GM12878 (cell line): ENCODE measurements around the gene RAPGEF4. TPM values are rescaled to one million over a fixed set of nuclear protein-coding genes. Genes with fewer than 3 reads are reported as not detected.
"Not testable (repeated sequence)": the region's sequence is repeated elsewhere in the genome, so short reads cannot be mapped to it uniquely, and the experiment has no call there.

Experiments
- ATAC-seq: fragments of 200-7000 bp; cut with Tn5 transposase; 3 replicates; pipeline ENCODE4 v1.9.1; 2020; ENCODE audit warnings: mild to moderate bottlenecking, moderate library complexity
- BruUV-seq: library from RNA; stranded (reverse); fragments of 400-500 nt; replicated peaks from 2 replicates; lab custom pipeline; 2021; lab: Mats Ljungman, UMichigan
- CTCF ChIA-PET: fragments of 300-600 bp; sonication (Branson Sonifier 250); formaldehyde crosslinking; extraction: SDS; loops from one replicate; lab custom pipeline; 2021; ENCODE audit warnings: inconsistent platforms; lab: Yijun Ruan, JAX
- POLR2A ChIA-PET: fragments of 350-600 bp; formaldehyde crosslinking; extraction: SDS; loops from one replicate; lab custom pipeline; 2021; ENCODE audit warnings: inconsistent platforms; lab: Charles Lee
- RAD21 ChIA-PET: fragments of 300-600 bp; sonication (Branson Sonifier 250); formaldehyde crosslinking; loops from one replicate; lab custom pipeline; 2023; ENCODE audit warnings: antibody characterized with exemption; ENCODE audit not compliant: unreplicated experiment; lab: Charles Lee
- SMC1A ChIA-PET: fragments of 300-600 bp; sonication (Branson Sonifier 250); formaldehyde crosslinking; loops from one replicate; lab custom pipeline; 2023; ENCODE audit not compliant: unreplicated experiment, uncharacterized antibody; lab: Charles Lee
- DNase-seq: peaks from one replicate; pipeline ENCODE4 v3.0.0-alpha.2; 2011; ENCODE audit warnings: low read depth, low spot score
- FAIRE-seq: peaks from 3 replicates; lab custom pipeline; 2011; peaks lifted over from hg19 to GRCh38; lab: Jason Lieb, UNC
- H2AFZ ChIP-seq: 2 replicates; pipeline ENCODE4 v1.6.0; 2011; ENCODE audit warnings: low read depth, low read length, control low read depth; ENCODE audit not compliant: control insufficient read depth
- H3K27ac ChIP-seq: 2 replicates; pipeline ENCODE4 v1.5.1; 2011; ENCODE audit warnings: control low read depth; ENCODE audit not compliant: control insufficient read depth, insufficient read depth
- H3K27me3 ChIP-seq, 2 experiments: replicated peaks in 1 of 2; 2 replicates each; pipeline versions ENCODE4 v1.6.0 to v1.6.1; 2011; ENCODE audit warnings: low read length in 1 of 2; ENCODE audit not compliant: control insufficient read depth in 2 of 2, insufficient read depth in 2 of 2
- H3K36me3 ChIP-seq, 2 experiments: 2 replicates each; pipeline ENCODE4 v1.5.1; 2011; ENCODE audit warnings: low read length in 1 of 2; ENCODE audit not compliant: control insufficient read depth in 2 of 2, insufficient read depth in 2 of 2
- H3K4me1 ChIP-seq: 2 replicates; pipeline ENCODE4 v1.6.1; 2011; ENCODE audit warnings: mild to moderate bottlenecking, low read length, moderate library complexity, mixed read lengths; ENCODE audit not compliant: control insufficient read depth, insufficient read depth
- H3K4me2 ChIP-seq: 2 replicates; pipeline ENCODE4 v1.6.0; 2011; ENCODE audit warnings: control low read depth; ENCODE audit not compliant: control insufficient read depth, insufficient read depth
- H3K4me3 ChIP-seq: fragments of 200-600 bp; sonication (generic); 2 replicates; pipeline ENCODE4 v1.5.1; 2016
- H3K79me2 ChIP-seq: 2 replicates; pipeline ENCODE4 v1.6.0; 2011; ENCODE audit warnings: low read length; ENCODE audit not compliant: control insufficient read depth, insufficient read depth
- H3K9ac ChIP-seq: 2 replicates; pipeline ENCODE4 v1.8.0; 2011; ENCODE audit warnings: low read length, control low read depth, mixed read lengths; ENCODE audit not compliant: control insufficient read depth, insufficient read depth
- H3K9me3 ChIP-seq: replicated peaks from 3 replicates; pipeline ENCODE4 v1.5.1; 2011; ENCODE audit warnings: mild to moderate bottlenecking, low read length; ENCODE audit not compliant: control insufficient read depth, insufficient read depth
- H4K20me1 ChIP-seq: 2 replicates; pipeline ENCODE4 v1.6.0; 2011; ENCODE audit not compliant: control insufficient read depth, insufficient read depth
- ATF3 ChIP-seq: IDR thresholded peaks from 2 replicates; pipeline ENCODE4 v1.6.1; 2011; ENCODE audit warnings: low read depth, mild to moderate bottlenecking, low read length, moderate library complexity, borderline replicate concordance; ENCODE audit errors: extremely low read depth
- BCLAF1 ChIP-seq: fragments of 450-650 bp; IDR thresholded peaks from 2 replicates; pipeline ENCODE4 v1.6.1; 2017; ENCODE audit warnings: antibody characterized with exemption, mild to moderate bottlenecking, moderate library complexity
- HDGF ChIP-seq: fragments of 450-650 bp; IDR thresholded peaks from 2 replicates; pipeline ENCODE4 v1.6.1; 2016; ENCODE audit warnings: antibody characterized with exemption
- MAX ChIP-seq: IDR thresholded peaks from 2 replicates; pipeline ENCODE4 v1.6.1; 2012; ENCODE audit warnings: low read depth, low read length, improper control_type of control experiment
- RELA ChIP-seq: fragments of 450-650 bp; IDR thresholded peaks from 2 replicates; pipeline ENCODE4 v1.8.0; 2014; ENCODE audit warnings: borderline replicate concordance; ENCODE audit not compliant: partially characterized antibody
- RUNX3 ChIP-seq: IDR thresholded peaks from 2 replicates; pipeline ENCODE4 v1.6.1; 2012; ENCODE audit warnings: low read length, inconsistent platforms
- SMAD5 ChIP-seq: IDR thresholded peaks from 2 replicates; pipeline ENCODE4 v1.6.1; 2016; ENCODE audit warnings: antibody characterized with exemption, low read depth
- TCF12 ChIP-seq: IDR thresholded peaks from 2 replicates; pipeline ENCODE4 v1.6.1; 2011; ENCODE audit warnings: low read depth, mild to moderate bottlenecking, low read length
- ZNF592 ChIP-seq: fragments of 450-650 bp; IDR thresholded peaks from 2 replicates; pipeline ENCODE4 v1.6.1; 2017; ENCODE audit warnings: mild to moderate bottlenecking, moderate library complexity
- WGBS: methylation state at CpG from one replicate; pipeline ENCODE4 v1.1.6; 2016; ENCODE audit warnings: low lambda C conversion rate; ENCODE audit not compliant: insufficient replicate concordance, insufficient coverage; ENCODE audit errors: missing lambda C conversion rate; 5-methylcytosine and 5-hydroxymethylcytosine counted together
- in situ Hi-C: fragments of 300-500 bp; cut with MboI; formaldehyde crosslinking; loops from 9 replicates; pipeline ENCODE4 v1.14.3; 2018; ENCODE audit warnings: mixed read lengths
- intact Hi-C: fragments of 100-400 bp; cut with micrococcal nuclease; formaldehyde crosslinking; loops from one replicate; pipeline ENCODE4 v1.14.2; 2022; ENCODE audit not compliant: unreplicated experiment
- polyA plus RNA-seq, 11 experiments: library from polyadenylated mRNA; depleted of rRNA in 4 of 11; unstranded in 6 of 11; stranded (reverse) in 5 of 11; fragments of >200 nt; fragmentation: Nextera tagmentation in 4 of 11; fragmentation: Illumina TruSeq in 1 of 11; extraction: Ambion mirVana in 4 of 11; extraction: Trizol in 1 of 11; gene quantifications; 1 replicate in 1 of 11; 2 replicates in 10 of 11; pipeline versions ENCODE4 v1.2.1 to v1.2.3, GENCODE V29; 2011 to 2016; ENCODE audit warnings: inconsistent platforms in 2 of 11, missing spikeins in 2 of 11, low read depth in 1 of 11
- total RNA-seq, 4 experiments: library from RNA; depleted of rRNA in 3 of 4; stranded (reverse); fragments of >200 nt in 3 of 4; fragmentation: Illumina TruSeq in 1 of 4; extraction: Trizol in 1 of 4; gene quantifications; 2 replicates each; pipeline versions ENCODE4 v1.2.1 to v1.2.3, GENCODE V29; 2013 to 2021

The RAPGEF4 gene
- total and polyA plus RNA-seq, 10 of the 15 experiments (the other 5 are each of a cell fraction or from before 2014, with no cell fraction given), result 0.18 TPM; not detected in 8

GRCh38 chr2:172745636-172746035, 10.0 kb downstream of the RAPGEF4 start (continued):
- no peak for TF ChIP-seq ZNF592
- TF ChIP-seq TCF12, result no peak
- TF ChIP-seq RELA, result no peak
- no peak for TF ChIP-seq RUNX3
- TF ChIP-seq BCLAF1, result no peak
- no peak for TF ChIP-seq HDGF
- no peak for TF ChIP-seq SMAD5
- TF ChIP-seq MAX, result no peak
- no peak for TF ChIP-seq ATF3
- TF ChIP-seq, all 136 proteins: peak for 0

GRCh38 chr2:172748543-172748942, 12.9 kb downstream of the RAPGEF4 start:
- in situ Hi-C loops, result not testable (repeated sequence)

More at GRCh38 chr2:172748543-172748942, 12.9 kb downstream of the RAPGEF4 start:
- SMC1A ChIA-PET, H3K9ac ChIP-seq, H3K27me3 ChIP-seq, H2AFZ ChIP-seq, FAIRE-seq, CTCF ChIA-PET, H3K4me1 ChIP-seq, DNase-seq, intact Hi-C loops, H3K4me3 ChIP-seq, H3K36me3 ChIP-seq, H3K9me3 ChIP-seq, H4K20me1 ChIP-seq, POLR2A ChIA-PET, H3K27ac ChIP-seq, H3K79me2 ChIP-seq, RAD21 ChIA-PET, H3K4me2 ChIP-seq, BruUV-seq, ATAC-seq: not testable (repeated sequence)
- WGBS, result 24% methylated on average over 2 of the region's 2 CpGs
